DOHH2 (cell line): ENCODE data around the gene KYAT1.

ENCODE experiments used
- H3F3A ChIP-seq: fragments of 200-600 bp; sonication (generic), shearing (Covaris generic); 2 replicates; pipeline ENCODE4 v1.6.0; 2016; ENCODE audit warnings: antibody characterized with exemption, mild to moderate bottlenecking; ENCODE audit not compliant: control insufficient read depth, insufficient read depth
- H3K27ac ChIP-seq: fragments of 200-600 bp; sonication (generic); 2 replicates; pipeline ENCODE4 v1.5.1; 2014; ENCODE audit warnings: low read depth, mild to moderate bottlenecking, low read length, moderate library complexity
- H3K27me3 ChIP-seq: fragments of 200-600 bp; sonication (generic); 2 replicates; pipeline ENCODE4 v1.6.1; 2014; ENCODE audit warnings: mild to moderate bottlenecking, low read length, mixed read lengths; ENCODE audit not compliant: control insufficient read depth
- H3K36me3 ChIP-seq: fragments of 200-600 bp; sonication (generic); 2 replicates; pipeline ENCODE4 v1.6.1; 2014; ENCODE audit warnings: mild to moderate bottlenecking, low read length, moderate library complexity, mixed read lengths; ENCODE audit not compliant: control insufficient read depth
- H3K4me1 ChIP-seq: fragments of 200-600 bp; sonication (generic); 2 replicates; pipeline ENCODE4 v1.6.1; 2014; ENCODE audit warnings: mild to moderate bottlenecking, low read length, mixed read lengths; ENCODE audit not compliant: control insufficient read depth
- H3K4me2 ChIP-seq: fragments of 200-600 bp; sonication (generic); 2 replicates; pipeline ENCODE4 v1.6.0; 2014; ENCODE audit warnings: mild to moderate bottlenecking, low read length, moderate library complexity
- H3K4me3 ChIP-seq: fragments of 200-600 bp; sonication (generic); 2 replicates; pipeline ENCODE4 v1.5.1; 2014; ENCODE audit warnings: mild to moderate bottlenecking, low read length, mixed read lengths
- H3K79me2 ChIP-seq: fragments of 200-600 bp; sonication (generic); 2 replicates; pipeline ENCODE4 v1.6.1; 2014; ENCODE audit warnings: mild to moderate bottlenecking, low read length, mixed read lengths; ENCODE audit not compliant: control insufficient read depth
- H3K9me2 ChIP-seq: fragments of 200-600 bp; sonication (generic); replicated peaks from 2 replicates; pipeline ENCODE4 v1.6.1; 2014; ENCODE audit warnings: mild to moderate bottlenecking, low read length, mixed read lengths; ENCODE audit not compliant: control insufficient read depth
- H3K9me3 ChIP-seq: fragments of 200-600 bp; sonication (generic); 2 replicates; pipeline ENCODE4 v1.6.1; 2014; ENCODE audit warnings: antibody characterized with exemption, low read length, mixed read lengths; ENCODE audit not compliant: control insufficient read depth, insufficient read depth
- H4K20me1 ChIP-seq: fragments of 200-600 bp; sonication (generic); 2 replicates; pipeline ENCODE4 v1.6.0; 2014; ENCODE audit warnings: low read depth, mild to moderate bottlenecking, antibody characterized with exemption, low read length, moderate library complexity; ENCODE audit not compliant: control insufficient read depth, insufficient read depth
- EZH2phosphoT487 ChIP-seq: fragments of 200-600 bp; sonication (generic); IDR thresholded peaks from 2 replicates; pipeline ENCODE4 v1.6.1; 2017; ENCODE audit warnings: borderline replicate concordance, mild to moderate bottlenecking, antibody characterized with exemption, low read length, moderate library complexity, mixed read lengths
- TF ChIP-seq, protein P1 (sequence below): fragments of 200-600 bp; sonication (generic); IDR thresholded peaks from one replicate; pipeline ENCODE4 v1.5.1; 2014; ENCODE audit warnings: antibody characterized with exemption, mild to moderate bottlenecking, low read depth, low read length; ENCODE audit not compliant: poor library complexity, severe bottlenecking

Gene KYAT1

DNA sequence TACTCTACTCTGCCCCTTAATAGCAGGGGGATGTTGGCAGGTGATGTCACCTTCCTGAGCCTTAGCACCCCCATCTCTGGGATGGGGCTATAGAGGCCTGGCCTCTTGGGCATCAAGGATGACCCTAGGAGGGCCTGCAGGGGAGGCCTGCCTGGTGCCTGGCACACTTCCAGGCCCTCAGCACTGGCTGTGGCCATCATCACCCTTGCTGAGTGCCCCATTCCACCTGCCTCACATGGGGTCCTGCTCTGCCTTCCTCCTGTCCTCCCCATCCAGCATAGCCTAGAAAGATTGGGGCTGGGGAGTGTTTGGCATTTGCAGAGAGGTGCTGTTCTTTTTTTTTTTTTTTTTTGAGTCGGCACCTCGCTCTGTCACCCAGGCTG lies 21.3 kb upstream of the KYAT1 start:
- peaks cover 20% of the 10 kb centered on the region for H3K4me1 ChIP-seq
- no peaks in the 10 kb centered on the region for H3K27me3 ChIP-seq
- no peaks in the 10 kb centered on the region for H3K9me2 ChIP-seq
- no peaks in the 10 kb centered on the region for H3F3A ChIP-seq
- TF ChIP-seq, protein P1, sequence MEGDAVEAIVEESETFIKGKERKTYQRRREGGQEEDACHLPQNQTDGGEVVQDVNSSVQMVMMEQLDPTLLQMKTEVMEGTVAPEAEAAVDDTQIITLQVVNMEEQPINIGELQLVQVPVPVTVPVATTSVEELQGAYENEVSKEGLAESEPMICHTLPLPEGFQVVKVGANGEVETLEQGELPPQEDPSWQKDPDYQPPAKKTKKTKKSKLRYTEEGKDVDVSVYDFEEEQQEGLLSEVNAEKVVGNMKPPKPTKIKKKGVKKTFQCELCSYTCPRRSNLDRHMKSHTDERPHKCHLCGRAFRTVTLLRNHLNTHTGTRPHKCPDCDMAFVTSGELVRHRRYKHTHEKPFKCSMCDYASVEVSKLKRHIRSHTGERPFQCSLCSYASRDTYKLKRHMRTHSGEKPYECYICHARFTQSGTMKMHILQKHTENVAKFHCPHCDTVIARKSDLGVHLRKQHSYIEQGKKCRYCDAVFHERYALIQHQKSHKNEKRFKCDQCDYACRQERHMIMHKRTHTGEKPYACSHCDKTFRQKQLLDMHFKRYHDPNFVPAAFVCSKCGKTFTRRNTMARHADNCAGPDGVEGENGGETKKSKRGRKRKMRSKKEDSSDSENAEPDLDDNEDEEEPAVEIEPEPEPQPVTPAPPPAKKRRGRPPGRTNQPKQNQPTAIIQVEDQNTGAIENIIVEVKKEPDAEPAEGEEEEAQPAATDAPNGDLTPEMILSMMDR, result no peak
- no peak for TF ChIP-seq EZH2phosphoT487
- no peaks in the 10 kb centered on the region for H4K20me1 ChIP-seq
- no peak overlapping the region for H3K4me3 ChIP-seq
- H3K27ac ChIP-seq, result no peak overlapping the region
- peaks cover 15% of the 10 kb centered on the region for H3K36me3 ChIP-seq
- H3K4me2 ChIP-seq, result peak overlapping the region; percentile 64
- H3K9me3 ChIP-seq, result no peaks in the 10 kb centered on the region
- H3K79me2 ChIP-seq, result peaks cover 7% of the 10 kb centered on the region

DNA sequence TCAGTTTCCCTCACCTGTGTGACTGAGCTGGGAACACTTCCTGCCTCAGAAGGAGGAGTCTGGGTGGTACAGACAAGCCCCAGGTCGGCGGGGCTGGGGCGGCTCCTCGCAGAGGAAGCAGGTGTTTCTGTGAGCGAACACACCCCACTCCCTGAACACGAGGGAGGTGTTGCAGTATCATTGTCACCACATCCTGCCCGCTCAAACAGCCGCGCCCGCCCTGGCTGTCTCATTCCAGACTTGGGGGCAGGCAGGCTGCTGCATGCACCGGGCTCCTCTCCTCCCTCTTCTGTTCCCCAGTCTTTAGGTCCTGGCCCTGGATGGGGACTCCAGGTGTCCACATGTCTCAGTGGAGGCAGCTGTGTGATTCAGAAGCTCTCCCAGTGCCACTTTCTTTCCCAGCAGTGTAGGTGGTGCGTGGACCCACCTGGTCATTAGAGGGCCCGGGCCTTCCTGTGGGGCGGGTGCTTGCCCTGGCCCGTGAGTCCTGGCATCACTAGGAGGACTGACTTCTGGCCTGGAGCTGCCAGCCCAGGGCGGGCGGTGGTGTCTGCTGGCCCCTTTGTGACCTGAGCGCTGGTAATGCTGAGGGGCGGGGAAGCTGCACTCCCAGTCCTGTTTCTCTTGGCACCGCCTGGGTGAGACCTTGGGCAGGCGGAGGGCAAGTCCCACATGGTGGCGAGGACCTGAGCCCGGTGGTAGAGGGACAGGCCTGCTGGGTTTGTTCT lies 20.8 kb upstream of the KYAT1 start:
- Histone ChIP-seq H3K4me3 (peak overlapping the region; percentile 33), H3K4me2 (peak overlapping the region; percentile 64), H3F3A (no peaks in the 10 kb centered on the region), H3K79me2 (peaks cover 7% of the 10 kb centered on the region), H3K36me3 (peaks cover 10% of the 10 kb centered on the region), H3K27me3 (no peaks in the 10 kb centered on the region), H3K9me2 (no peaks in the 10 kb centered on the region), H3K9me3 (no peaks in the 10 kb centered on the region), H3K4me1 (peaks cover 20% of the 10 kb centered on the region), H3K27ac (peak overlapping the region; percentile 57), H4K20me1 (no peaks in the 10 kb centered on the region)
- TF ChIP-seq, protein P1, result no peak
- no peak for TF ChIP-seq EZH2phosphoT487

DNA sequence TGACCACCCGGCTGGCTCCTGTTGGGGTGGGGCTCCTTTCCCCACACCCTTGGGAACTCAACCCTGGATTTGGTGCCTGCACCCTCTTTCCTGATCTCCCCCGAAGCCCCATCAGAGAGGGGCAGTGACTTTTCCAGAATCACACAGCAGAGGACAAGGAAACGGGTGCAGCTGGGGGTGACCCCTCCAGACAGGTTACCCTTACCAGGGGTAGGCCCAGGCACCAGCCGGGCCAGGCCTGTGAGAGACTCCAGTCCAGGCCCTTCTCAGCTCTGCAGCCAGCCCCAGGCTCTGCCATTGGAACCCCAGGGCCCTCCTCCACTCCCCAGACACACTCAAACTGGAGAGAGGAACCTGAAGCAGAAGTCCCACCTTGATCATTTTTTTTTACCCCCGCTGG lies 20.1 kb upstream of the KYAT1 start:
- TF ChIP-seq EZH2phosphoT487, result no peak
- TF ChIP-seq, protein P1, result no peak
- Histone ChIP-seq H3K27ac (peak overlapping the region; percentile 57), H3K9me3 (no peaks in the 10 kb centered on the region), H3K36me3 (peaks cover 6% of the 10 kb centered on the region; the same call in 1 of the 2 replicates), H3F3A (no peaks in the 10 kb centered on the region), H3K4me2 (peak overlapping the region; percentile 64), H3K27me3 (no peaks in the 10 kb centered on the region), H3K79me2 (peaks cover 7% of the 10 kb centered on the region), H3K4me1 (peaks cover 20% of the 10 kb centered on the region), H4K20me1 (no peaks in the 10 kb centered on the region), H3K9me2 (no peaks in the 10 kb centered on the region), H3K4me3 (peak overlapping the region; percentile 29)
